H1 (cell line): ENCODE results near the gene HIVEP2. TPM values are rescaled to one million over a fixed set of nuclear protein-coding genes. Genes with fewer than 3 reads are reported as not detected.

ENCODE experiments used
- E2F6 ChIP-seq: IDR thresholded peaks from 2 replicates; pipeline ENCODE4 v1.6.1; 2012; ENCODE audit warnings: inconsistent platforms
- HDAC2 ChIP-seq, 2 experiments: fragments of 300-600 bp in 1 of 2; sonication (generic) in 1 of 2; IDR thresholded peaks; 2 replicates each; pipeline ENCODE4 v1.6.1; 2011 to 2012; ENCODE audit warnings: low read depth in 2 of 2, low read length in 2 of 2, mild to moderate bottlenecking in 2 of 2, moderate library complexity in 2 of 2, borderline replicate concordance in 1 of 2, inconsistent platforms in 1 of 2
- polyA plus RNA-seq, 7 experiments: library from polyadenylated mRNA; depleted of rRNA in 3 of 7; stranded (reverse) in 5 of 7; unstranded in 2 of 7; fragments of >200 nt in 5 of 7; fragments of 200-250 nt in 2 of 7; gene quantifications; 1 replicate in 5 of 7; 2 replicates in 1 of 7; 4 replicates in 1 of 7; pipeline versions ENCODE4 v1.2.1 to v1.2.3, GENCODE V29; 2011 to 2013; ENCODE audit warnings: missing spikeins in 2 of 7, mixed read lengths in 2 of 7
- total RNA-seq: library from RNA; stranded (reverse); fragmentation: NEBNext Ultra II Directional; extraction: Animal tissue kit (Norgen Biotek cat#: 25700); gene quantifications from 2 replicates; pipeline ENCODE4 v1.2.1, GENCODE V29; 2021

The HIVEP2 gene
- total and polyA plus RNA-seq, 2 of the 8 experiments (the other 6 are each of a cell fraction or from before 2014, with no cell fraction given): 2.2 to 6.1 TPM

- TF ChIP-seq E2F6 (no peak), HDAC2 (IDR thresholded peaks at IDR 0.05; ENCODE audit: borderline replicate concordance in 1 of 2, low read depth in 2 of 2, low read length in 2 of 2) (no peak)
Observed at GRCh38 chr6:142830807-142831206, 114.2 kb downstream of the HIVEP2 start (continued).
